ENCODE measurements around the gene RAB9B. TPM values are rescaled to one million over a fixed set of nuclear protein-coding genes. Genes with fewer than 3 reads are reported as not detected.
"Not testable (repeated sequence)": the region's sequence is repeated elsewhere in the genome, so short reads cannot be mapped to it uniquely, and the experiment has no call there.

The RAB9B gene
- polyA plus RNA-seq, 3 donors = 0.01 to 0.08 TPM; not detected in 1

DNA sequence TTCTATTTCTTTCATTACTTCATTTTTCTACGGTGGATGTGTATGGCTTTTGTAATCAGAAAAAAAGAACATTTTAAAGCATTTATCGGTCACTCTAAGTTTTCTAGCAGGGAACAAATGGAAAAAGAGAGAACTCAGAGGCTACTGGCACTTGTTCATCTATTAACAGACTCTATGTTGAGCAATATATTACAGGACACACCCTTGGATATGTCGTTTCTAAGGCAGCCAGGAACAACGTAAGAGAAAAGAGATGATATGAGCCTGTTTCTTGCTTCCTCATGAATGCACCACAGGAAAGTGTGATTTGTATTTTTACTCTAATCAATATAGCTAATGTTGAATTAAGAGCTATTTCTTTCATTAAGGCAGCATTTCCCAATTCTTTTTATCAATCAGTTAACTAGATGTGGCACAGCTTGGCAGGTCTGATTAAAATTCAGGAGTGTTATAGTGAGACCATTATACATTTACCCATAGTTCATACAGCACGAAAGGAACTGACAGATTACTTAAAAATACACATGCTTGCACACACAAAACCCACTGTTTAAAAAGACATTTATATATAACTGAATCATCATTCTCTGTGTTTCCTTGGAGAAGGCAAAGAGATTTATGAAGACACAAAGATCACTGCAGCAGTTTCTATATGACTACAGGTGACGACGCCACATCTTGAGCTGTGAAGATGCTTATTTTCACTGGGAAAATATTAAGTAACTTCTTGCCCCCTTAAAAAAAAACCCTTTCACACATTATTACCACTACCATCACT lies 13.0 kb downstream of the RAB9B start:
- Histone ChIP-seq H3K9me3 (replicated peaks in 1 of 2; ENCODE audit: control insufficient read depth in 1 of 2, insufficient read depth in 1 of 2, low read length in 2 of 2) (no peaks in the 10 kb centered on the region), H2AFZ (ENCODE audit: insufficient read depth, low read depth, low read length, poor library complexity, severe bottlenecking) (no peak overlapping the region), H3K4me3 (replicated peaks in 1 of 3; ENCODE audit: low read depth in 2 of 3, low read length in 3 of 3) (no peak overlapping the region), H3K36me3 (replicated peaks in 1 of 2; ENCODE audit: control insufficient read depth in 1 of 2, insufficient read depth in 2 of 2, low read length in 2 of 2) (no peaks in the 10 kb centered on the region), H3K9ac (ENCODE audit: insufficient read depth, low read length, poor library complexity, severe bottlenecking) (no peak overlapping the region), H3K4me2 (replicated peaks; ENCODE audit: extremely low read depth, low read length, poor library complexity, severe bottlenecking) (no peak overlapping the region), H3K27me3 (ENCODE audit: control insufficient read depth in 2 of 2, insufficient read depth in 2 of 2, low read length in 2 of 2) (no peaks in the 10 kb centered on the region), H3K27ac (ENCODE audit: low read depth in 1 of 2, low read length in 2 of 2) (no peak overlapping the region), H3K79me2 (ENCODE audit: insufficient read depth, low read length) (no peaks in the 10 kb centered on the region), H3K4me1 (ENCODE audit: control insufficient read depth in 1 of 2, insufficient read depth in 2 of 2, low read length in 2 of 2) (peaks cover 0 to 3% of the 10 kb centered on the region in 2 donors), H4K20me1 (ENCODE audit: insufficient read depth, low read length) (no peaks in the 10 kb centered on the region)
- H3K27ac Mint-ChIP-seq = no peak overlapping the region
- no CpG with 5 or more reads among the region's 7 CpGs for WGBS (ENCODE audit: insufficient coverage)
- no peak for DNase-seq
- peaks cover 0 to 3% (median 0%) of the 10 kb centered on the region in 7 donors for H3K9me3 Mint-ChIP-seq
- H3K27me3 Mint-ChIP-seq (ENCODE audit: low read depth in 3 of 3) = peaks cover 0 to 3% (median 0%) of the 10 kb centered on the region in 3 donors
- H3K4me3 Mint-ChIP-seq = no peak overlapping the region
- H3K4me1 Mint-ChIP-seq = peaks cover 6% of the 10 kb centered on the region
- H3K36me3 Mint-ChIP-seq = no peaks in the 10 kb centered on the region
- intact Hi-C loops (cut with micrococcal nuclease) = loop anchor here (5.0 to 10.0 kb wide), 2 partner anchors 104 to 287 kb away; partner anchors contain the start of gene TMEM31 (in 1 of the 2)
- TF ChIP-seq, protein P1, sequence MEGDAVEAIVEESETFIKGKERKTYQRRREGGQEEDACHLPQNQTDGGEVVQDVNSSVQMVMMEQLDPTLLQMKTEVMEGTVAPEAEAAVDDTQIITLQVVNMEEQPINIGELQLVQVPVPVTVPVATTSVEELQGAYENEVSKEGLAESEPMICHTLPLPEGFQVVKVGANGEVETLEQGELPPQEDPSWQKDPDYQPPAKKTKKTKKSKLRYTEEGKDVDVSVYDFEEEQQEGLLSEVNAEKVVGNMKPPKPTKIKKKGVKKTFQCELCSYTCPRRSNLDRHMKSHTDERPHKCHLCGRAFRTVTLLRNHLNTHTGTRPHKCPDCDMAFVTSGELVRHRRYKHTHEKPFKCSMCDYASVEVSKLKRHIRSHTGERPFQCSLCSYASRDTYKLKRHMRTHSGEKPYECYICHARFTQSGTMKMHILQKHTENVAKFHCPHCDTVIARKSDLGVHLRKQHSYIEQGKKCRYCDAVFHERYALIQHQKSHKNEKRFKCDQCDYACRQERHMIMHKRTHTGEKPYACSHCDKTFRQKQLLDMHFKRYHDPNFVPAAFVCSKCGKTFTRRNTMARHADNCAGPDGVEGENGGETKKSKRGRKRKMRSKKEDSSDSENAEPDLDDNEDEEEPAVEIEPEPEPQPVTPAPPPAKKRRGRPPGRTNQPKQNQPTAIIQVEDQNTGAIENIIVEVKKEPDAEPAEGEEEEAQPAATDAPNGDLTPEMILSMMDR (IDR thresholded peaks at IDR 0.05) = no peak

DNA sequence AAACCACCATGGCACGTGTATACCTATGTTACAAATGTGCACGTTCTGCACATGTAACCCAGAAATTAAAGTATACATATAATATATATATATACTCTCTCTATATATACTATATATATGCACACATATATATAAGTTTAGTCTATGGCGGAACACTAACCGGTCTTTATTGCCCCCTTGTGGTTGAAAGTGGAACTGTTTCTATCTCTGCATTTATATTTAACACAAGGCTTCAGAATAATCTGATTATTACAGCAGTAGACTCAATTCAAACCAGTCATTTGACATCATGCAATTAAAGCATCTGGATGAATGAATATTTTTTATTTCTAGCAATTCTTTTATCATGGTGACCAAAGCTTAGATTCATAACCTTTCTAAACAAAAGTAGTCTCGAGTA lies 14.6 kb downstream of the RAB9B start:
- peak; percentile 23 to 60 (median 27) for DNase-seq
- Mint-ChIP-seq H3K9me3 (peaks cover 0 to 3% (median 0%) of the 10 kb centered on the region in 7 donors), H3K36me3 (no peaks in the 10 kb centered on the region), H3K27me3 (ENCODE audit: low read depth in 3 of 3) (peaks cover 0 to 3% (median 0%) of the 10 kb centered on the region in 3 donors), H3K4me3 (no peak overlapping the region), H3K4me1 (peaks cover 6% of the 10 kb centered on the region), H3K27ac (no peak overlapping the region)
- no CpG with 5 or more reads among the region's 5 CpGs for WGBS (ENCODE audit: insufficient coverage)
- intact Hi-C loops (cut with micrococcal nuclease) = loop anchor here (5.0 to 10.0 kb wide), 2 partner anchors 103 to 285 kb away; partner anchors contain the start of gene TMEM31 (in 1 of the 2)
- Histone ChIP-seq H2AFZ (ENCODE audit: insufficient read depth, low read depth, low read length, poor library complexity, severe bottlenecking) (no peak overlapping the region), H3K4me1 (ENCODE audit: control insufficient read depth in 1 of 2, insufficient read depth in 2 of 2, low read length in 2 of 2) (peaks cover 0 to 3% of the 10 kb centered on the region in 2 donors), H3K79me2 (ENCODE audit: insufficient read depth, low read length) (no peaks in the 10 kb centered on the region), H3K4me3 (replicated peaks in 1 of 3; ENCODE audit: low read depth in 2 of 3, low read length in 3 of 3) (no peak overlapping the region), H3K9me3 (replicated peaks in 1 of 2; ENCODE audit: control insufficient read depth in 1 of 2, insufficient read depth in 1 of 2, low read length in 2 of 2) (no peaks in the 10 kb centered on the region), H3K4me2 (replicated peaks; ENCODE audit: extremely low read depth, low read length, poor library complexity, severe bottlenecking) (no peak overlapping the region), H3K9ac (ENCODE audit: insufficient read depth, low read length, poor library complexity, severe bottlenecking) (no peak overlapping the region), H3K27me3 (ENCODE audit: control insufficient read depth in 2 of 2, insufficient read depth in 2 of 2, low read length in 2 of 2) (no peaks in the 10 kb centered on the region), H3K27ac (ENCODE audit: low read depth in 1 of 2, low read length in 2 of 2) (no peak overlapping the region), H3K36me3 (replicated peaks in 1 of 2; ENCODE audit: control insufficient read depth in 1 of 2, insufficient read depth in 2 of 2, low read length in 2 of 2) (no peaks in the 10 kb centered on the region), H4K20me1 (ENCODE audit: insufficient read depth, low read length) (no peaks in the 10 kb centered on the region)
- TF ChIP-seq, protein P1 (IDR thresholded peaks at IDR 0.05) = peak; percentile 68

DNA sequence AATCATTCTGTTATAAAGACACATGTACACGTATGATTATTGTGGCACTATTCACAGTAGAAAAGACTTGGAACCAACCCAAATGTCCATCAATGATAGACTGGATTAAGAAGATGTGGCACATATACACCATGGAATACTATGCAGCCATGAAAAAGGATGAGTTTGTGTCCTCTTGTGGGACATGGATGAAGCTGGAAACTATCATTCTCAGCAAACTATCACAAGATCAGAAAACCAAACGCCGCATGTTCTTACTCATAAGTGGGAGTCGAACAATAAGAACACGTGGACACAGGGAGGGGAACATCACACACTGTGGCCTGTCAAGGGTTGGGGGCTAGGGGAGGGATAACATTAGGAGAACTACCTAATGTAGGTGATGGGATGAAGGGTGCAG lies 15.0 kb downstream of the RAB9B start:
- not testable (repeated sequence) for H3K4me1 Mint-ChIP-seq; H3K27me3 Mint-ChIP-seq (ENCODE audit: low read depth in 3 of 3); H3K4me3 ChIP-seq (replicated peaks in 1 of 3; ENCODE audit: low read depth in 2 of 3, low read length in 3 of 3); H3K9ac ChIP-seq (ENCODE audit: insufficient read depth, low read length, poor library complexity, severe bottlenecking); H3K4me1 ChIP-seq (ENCODE audit: control insufficient read depth in 1 of 2, insufficient read depth in 2 of 2, low read length in 2 of 2); H3K27me3 ChIP-seq (ENCODE audit: control insufficient read depth in 2 of 2, insufficient read depth in 2 of 2, low read length in 2 of 2); H3K79me2 ChIP-seq (ENCODE audit: insufficient read depth, low read length); H3K36me3 ChIP-seq (replicated peaks in 1 of 2; ENCODE audit: control insufficient read depth in 1 of 2, insufficient read depth in 2 of 2, low read length in 2 of 2); H3K9me3 ChIP-seq (replicated peaks in 1 of 2; ENCODE audit: control insufficient read depth in 1 of 2, insufficient read depth in 1 of 2, low read length in 2 of 2); H4K20me1 ChIP-seq (ENCODE audit: insufficient read depth, low read length); H3K27ac ChIP-seq (ENCODE audit: low read depth in 1 of 2, low read length in 2 of 2); DNase-seq; H2AFZ ChIP-seq (ENCODE audit: insufficient read depth, low read depth, low read length, poor library complexity, severe bottlenecking); H3K9me3 Mint-ChIP-seq; H3K4me3 Mint-ChIP-seq; H3K36me3 Mint-ChIP-seq; H3K4me2 ChIP-seq (replicated peaks; ENCODE audit: extremely low read depth, low read length, poor library complexity, severe bottlenecking); H3K27ac Mint-ChIP-seq
- intact Hi-C loops (cut with micrococcal nuclease) = loop anchor here (5.0 to 10.0 kb wide), 2 partner anchors 102 to 285 kb away; partner anchors contain the start of gene TMEM31 (in 1 of the 2)
- no CpG with 5 or more reads among the region's 5 CpGs for WGBS (ENCODE audit: insufficient coverage)

Data from CD14-positive monocyte (primary cell).